HFF-Myc (cell line): Measurements from ENCODE around the gene PXK.

Experiments used
- DNase-seq: peaks from one replicate; pipeline ENCODE4 v3.0.0-alpha.2; 2011; ENCODE audit warnings: low read depth; ENCODE audit errors: extremely low read depth
- H3K4me3 ChIP-seq: replicated peaks from 2 replicates; pipeline ENCODE4 v1.5.1; 2011; ENCODE audit warnings: low read depth, mild to moderate bottlenecking, control low read depth, low read length
- CTCF ChIP-seq: IDR thresholded peaks from 2 replicates; pipeline ENCODE4 v1.5.1; 2012; ENCODE audit warnings: mild to moderate bottlenecking, low read depth, low read length, control low read depth; ENCODE audit errors: missing control alignments

Gene PXK

GRCh38 chr3:58305882-58306711 lies 26.6 kb upstream of the PXK start, which contains the start of the genes HTD2 and RPP14:
Gene HTD2, plus strand, starts transcription at chr3:58306520. Its CDS starts 11,094 bp downstream, at chr3:58317614.
Gene RPP14, plus strand, starts transcription at chr3:58306245. Its CDS starts 4,085 bp downstream, at chr3:58310330.
- DNase-seq: peak; percentile 90
- TF ChIP-seq CTCF: peak; percentile 97
- peak within 1 kb of the TSS; percentile 97 for H3K4me3 ChIP-seq

DNA sequence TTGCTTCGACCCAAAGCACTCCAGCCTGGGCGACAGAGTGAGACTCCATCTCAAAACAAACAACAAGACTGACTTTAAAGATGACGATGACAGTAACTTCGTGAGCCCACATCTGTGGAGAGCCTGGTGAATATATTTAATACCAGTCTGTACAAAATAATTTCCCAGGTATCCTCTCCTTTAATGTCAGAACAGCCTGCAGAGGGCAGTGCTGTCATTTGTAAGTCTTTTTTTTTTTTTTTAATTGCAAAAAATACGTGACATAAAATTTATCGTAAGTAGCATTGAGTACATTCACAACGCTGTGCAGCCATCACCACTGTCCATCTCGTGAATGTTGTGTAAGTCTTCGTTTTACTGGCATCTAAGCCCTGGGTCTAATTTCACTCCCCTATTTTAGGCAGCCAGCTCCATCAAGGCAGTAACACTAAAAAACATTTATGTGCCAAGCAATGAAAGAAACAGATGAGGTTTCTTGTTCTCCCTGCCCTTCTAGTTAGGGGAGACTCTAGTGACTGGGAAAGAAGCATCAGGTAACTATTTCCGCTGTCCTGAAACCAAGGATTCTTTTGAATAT lies 25.0 kb upstream of the PXK start:
- peak; percentile 48 for TF ChIP-seq CTCF
- peak overlapping the region; percentile 97 for H3K4me3 ChIP-seq
- peak; percentile 32 for DNase-seq

- DNase-seq: no peak
- no peak for TF ChIP-seq CTCF
- no peak overlapping the region for H3K4me3 ChIP-seq
Observed at GRCh38 chr3:58308728-58309127, 24.0 kb upstream of the PXK start.

DNA sequence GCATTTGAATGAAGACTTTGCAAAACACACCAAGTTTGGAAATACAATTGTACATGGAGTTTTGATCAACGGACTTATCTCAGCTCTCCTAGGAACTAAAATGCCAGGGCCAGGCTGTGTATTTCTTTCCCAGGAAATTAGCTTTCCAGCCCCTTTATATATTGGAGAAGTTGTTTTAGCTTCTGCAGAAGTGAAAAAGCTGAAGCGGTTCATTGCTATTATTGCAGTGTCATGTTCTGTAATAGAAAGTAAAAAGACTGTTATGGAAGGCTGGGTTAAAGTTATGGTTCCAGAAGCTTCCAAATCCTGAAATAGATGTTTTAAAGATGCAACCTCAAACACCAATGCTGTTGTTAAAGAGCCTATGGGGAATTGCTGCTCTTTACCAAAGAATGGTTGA lies 14.9 kb upstream of the PXK start:
- no peak for TF ChIP-seq CTCF
- H3K4me3 ChIP-seq: no peak overlapping the region
- no peak for DNase-seq

DNA sequence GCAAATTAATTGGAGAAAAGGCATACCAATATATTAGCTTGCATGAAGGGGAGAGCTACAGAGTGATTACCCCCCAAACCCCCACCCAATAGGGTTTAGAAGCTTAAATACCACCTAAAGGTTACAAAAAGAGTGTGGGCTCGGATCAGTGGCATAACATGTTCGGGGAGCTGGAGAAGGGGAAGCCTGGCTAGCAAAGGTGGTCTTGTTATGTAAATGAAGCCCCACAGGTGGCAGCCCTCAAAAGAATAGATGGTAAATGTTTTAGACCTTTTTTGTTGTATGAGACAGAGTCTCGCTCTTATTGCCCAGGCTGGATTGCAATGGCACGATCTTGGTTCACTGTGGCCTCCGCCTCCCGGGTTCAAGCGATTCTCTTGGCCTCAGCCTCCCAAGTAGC lies 10.9 kb upstream of the PXK start:
- DNase-seq: no peak
- no peak for TF ChIP-seq CTCF
- no peak overlapping the region for H3K4me3 ChIP-seq

GRCh38 chr3:58322793-58323192 lies 9.9 kb upstream of the PXK start:
- no peak for TF ChIP-seq CTCF
- H3K4me3 ChIP-seq: no peak overlapping the region
- DNase-seq: no peak
